GM18511 (cell line): ENCODE data around the gene KRT75.

Experiments
- ATAC-seq: cut with Tn5 transposase; IDR thresholded peaks from one replicate; pipeline ENCODE4 v1.9.1; 2021; ENCODE audit warnings: mild to moderate bottlenecking, moderate library complexity; ENCODE audit not compliant: unreplicated experiment

The KRT75 gene

DNA sequence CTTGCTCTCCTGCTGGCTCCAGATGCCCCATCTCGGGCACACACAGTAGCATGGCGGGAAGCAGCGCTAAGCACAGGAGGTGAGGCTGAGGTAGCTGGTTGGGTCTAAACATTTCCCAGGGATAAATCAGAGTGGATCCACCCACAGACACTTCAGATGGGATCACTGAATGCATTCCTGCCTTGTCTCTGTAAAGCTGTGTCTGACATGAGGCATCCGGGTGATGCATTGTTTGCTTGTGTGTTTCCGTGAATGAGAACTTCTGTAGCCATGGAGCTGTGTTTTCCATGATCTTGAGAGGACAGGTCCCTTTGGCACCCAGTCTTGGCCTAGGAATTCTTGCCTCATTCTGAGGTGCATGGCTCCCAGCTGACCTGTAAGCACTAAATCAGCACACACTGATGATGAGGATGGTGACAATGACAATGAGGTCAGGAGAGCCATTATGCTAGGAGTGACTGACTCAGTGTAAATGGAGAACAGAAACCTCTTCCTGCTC lies 6.7 kb upstream of the KRT75 start:
- no peak for ATAC-seq

DNA sequence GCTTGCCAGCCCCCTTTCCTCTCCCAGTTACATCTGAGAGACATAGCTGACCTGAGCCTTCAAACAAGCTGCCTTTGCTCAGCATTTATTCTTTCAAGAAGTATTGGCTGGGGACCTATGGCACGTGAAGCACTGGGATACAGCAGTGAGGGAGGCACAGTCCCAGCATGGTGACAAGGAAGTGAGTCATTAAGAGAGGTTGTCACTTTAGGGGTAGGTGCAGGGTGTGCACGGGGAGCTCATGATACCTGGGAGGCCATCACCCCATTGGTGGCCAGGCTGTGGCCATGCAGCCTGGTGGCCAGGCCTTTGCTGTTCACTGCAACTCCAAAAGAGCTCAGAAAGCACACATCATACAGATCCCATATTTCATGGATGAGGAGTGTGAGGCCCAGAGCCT lies 5.7 kb upstream of the KRT75 start:
- no peak for ATAC-seq

DNA sequence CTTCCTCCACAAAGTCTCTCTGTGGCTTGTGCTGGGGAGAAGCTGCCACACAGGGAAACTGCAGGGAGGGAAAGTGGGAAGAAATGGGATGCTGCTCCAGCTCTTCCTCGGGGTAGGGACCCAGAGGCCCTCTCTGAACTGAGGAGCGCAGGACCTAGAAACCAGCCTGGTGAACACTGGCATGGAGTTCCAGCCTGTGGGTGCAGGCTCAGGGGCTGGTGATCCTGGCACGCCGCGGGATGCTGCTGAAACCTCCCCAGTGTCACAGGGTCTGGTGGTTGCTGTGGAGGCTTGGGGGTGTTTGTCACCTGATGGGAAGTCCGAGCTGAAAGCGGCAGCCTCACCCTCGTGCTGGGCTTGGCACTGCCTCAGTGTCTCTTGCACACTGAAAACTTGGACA lies 5.2 kb upstream of the KRT75 start:
- no peak for ATAC-seq

DNA sequence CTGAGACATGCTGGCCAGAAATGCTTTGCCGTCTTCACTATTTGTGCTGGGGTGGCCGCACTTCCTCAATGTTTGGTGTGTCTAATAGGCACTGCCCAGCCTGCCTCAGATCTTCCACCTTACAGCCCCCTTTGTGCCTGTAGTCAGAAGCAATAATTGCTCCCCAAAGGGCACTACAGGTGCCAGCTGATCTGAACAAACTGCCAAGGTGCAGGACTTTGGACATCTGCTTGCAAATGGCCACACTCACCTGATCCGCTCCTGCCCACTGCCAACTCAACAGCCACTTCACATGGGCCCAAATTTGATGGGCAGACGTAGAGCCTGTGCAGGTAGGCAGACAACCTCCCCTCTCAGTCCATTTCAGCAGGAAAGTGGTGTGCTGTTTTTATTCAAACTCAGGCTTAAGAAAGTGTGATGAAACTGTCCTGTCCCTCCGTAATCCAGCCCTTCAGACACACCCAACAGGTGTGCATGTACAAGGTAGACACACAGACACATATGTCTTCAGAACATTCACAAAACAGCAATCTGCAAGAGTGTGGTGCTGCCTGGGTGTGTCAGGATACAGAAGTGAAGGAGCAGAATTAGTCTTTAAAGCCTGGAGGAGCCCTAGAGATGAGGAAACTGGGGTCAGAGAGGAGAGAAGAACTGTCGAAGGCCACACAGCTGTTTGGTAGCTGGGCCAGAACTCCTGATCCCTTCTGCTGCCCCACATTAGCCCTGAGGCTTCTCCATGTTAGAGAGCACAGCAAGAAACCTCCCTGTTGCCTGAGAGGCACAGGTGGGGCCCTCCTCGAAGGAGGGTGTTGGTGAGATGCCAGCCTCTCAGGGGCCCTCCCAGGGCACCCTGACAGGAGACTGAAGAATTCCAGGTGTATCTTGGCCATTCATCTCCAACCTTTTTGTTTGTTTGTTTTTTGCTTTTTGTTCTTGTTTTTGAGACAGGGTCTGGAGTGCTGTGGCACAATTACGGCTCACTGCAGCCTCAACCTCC lies 4.4 kb upstream of the KRT75 start:
- no peak for ATAC-seq

DNA sequence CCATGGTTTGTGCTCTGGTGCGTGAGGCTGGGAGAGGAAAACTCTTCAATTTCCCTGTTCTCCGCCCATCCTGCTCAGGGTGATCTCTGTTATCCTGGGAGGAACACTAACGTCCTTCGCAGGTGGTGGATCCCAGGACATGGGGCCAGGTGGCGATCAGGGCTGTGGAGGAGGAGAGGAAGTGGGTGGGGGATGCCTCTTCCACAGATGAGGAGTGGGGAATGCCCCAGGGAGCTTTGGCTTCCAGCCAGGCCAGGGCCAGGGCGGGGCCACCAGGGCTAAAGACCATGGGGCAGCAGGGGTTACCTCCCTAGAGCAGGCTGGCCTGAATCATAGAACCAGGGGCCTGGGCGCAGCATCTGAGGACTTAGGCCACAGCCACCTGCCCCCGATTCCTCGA lies 3.3 kb upstream of the KRT75 start:
- no peak for ATAC-seq

DNA sequence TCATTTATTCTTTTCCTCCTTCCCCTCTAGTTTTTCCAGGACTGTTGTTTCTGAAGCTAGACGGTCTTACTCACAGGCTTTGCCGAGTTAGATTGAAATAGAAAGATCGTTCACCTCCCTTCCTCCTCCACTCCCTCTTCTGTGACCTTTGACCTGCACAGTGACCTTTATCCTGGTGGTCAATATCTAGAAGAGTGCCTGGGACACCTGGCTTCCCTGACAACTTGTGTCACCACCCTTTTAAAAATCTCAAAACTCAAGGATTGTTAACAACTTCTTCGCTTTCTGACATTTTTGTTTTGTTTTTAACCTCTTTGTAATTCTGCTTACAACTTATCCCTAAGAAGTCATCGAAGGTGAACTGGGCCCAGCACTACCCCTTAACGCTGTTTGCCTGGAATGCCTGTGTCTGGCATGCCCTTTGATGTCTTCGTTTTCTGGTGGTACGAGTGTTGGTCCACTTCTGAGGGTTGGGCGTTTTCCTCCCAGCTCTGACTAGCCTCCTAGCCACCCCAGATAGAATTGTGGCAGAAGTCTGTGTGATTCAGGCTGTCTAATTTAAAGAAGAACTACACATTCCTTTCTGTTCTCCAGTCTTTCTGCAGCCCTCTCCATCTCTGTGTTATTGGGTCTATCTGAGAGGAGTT lies 2.8 kb upstream of the KRT75 start:
- ATAC-seq: no peak

DNA sequence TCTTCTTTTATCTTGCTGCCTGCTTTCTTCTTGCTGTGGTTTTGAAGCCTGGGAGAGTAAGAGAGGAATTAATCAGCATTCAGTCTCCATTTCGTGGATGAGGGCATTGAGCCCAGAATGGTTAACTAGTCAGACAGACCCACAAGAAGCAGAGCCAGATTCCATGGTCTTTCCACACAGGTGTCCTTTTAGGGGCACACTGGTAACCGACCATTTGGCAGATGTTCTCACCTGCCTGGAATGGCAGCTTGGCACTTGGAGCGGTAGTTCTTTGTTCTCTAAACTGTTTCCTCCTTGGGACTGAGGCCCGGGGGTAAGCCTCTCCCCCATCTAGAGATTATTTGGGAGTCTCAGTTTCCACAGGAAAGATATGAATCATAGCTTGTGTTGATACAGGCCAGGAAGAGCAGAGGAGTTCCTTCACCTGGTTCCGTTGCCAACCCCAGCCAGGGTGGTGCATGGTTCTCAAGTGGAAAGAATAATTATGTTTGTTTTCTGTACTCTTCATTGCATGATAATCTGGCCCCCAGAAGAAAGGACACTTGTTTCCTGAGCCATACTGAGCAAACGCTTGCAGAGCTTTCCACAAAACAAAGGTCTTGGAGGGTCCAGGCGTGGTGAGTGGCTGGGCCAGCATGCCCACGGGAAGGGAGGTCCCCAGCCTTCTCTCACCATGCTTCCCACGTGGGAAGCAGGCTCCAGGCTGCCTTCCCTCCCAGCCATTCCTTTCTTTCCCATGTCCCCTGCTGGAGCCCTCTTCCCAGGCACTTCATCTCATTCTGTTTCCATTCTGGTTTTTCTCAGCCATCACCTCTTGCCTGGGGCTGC lies 2.0 kb upstream of the KRT75 start:
- ATAC-seq: no peak

DNA sequence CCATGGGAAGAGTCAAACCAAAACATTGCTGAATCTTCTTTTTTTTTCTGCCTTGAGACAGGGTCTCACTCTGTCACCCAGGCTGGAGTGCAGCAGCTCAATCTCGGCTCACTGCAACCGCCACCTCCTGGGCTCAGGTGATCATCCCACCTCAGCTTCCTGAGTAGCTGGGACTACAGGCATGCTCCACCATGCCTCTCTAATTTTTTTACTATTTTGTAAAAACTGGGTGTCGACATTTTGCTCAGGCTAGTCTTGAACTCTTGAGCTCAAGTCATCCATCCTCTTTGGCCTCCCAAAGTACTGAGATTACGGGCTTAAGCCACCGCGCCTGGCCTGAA lies 1.5 kb upstream of the KRT75 start:
- ATAC-seq: no peak

DNA sequence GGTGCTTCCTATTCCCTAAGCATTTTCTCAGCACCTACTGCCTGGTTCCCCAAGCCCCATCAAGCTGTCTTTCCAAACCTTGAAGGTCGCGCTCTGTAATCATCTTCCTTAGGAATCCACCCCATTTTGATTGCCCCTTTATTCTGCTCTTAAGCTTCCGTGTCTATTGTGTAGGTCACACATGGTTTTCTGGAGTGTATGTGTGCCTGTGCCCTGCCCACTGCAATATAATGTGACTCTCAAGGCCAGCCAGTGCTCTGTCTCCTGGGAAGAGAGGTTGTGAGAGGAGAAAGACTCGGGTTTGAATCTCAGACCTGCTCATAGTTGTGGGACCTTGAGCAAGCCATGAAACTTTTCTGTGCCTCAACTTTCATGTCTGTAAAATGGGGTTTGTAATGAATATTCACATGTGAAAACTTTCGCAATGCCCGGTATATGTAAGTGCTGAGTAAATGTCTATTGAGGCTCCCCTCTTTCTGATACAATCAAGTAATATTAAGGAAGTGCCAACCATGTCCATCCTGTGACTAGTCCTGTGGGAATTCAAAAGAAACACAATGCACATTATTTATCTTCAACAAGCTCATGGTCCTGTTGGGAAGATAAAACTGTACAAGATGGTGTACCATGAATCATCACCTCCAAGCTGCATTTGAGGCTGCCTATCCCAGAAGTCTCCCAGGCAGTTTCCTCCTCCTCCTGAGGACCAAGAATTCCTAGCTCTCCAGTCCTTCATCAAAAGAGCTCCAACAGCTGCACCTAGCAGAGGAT lies 774 bp upstream of the KRT75 start:
- no peak for ATAC-seq

DNA sequence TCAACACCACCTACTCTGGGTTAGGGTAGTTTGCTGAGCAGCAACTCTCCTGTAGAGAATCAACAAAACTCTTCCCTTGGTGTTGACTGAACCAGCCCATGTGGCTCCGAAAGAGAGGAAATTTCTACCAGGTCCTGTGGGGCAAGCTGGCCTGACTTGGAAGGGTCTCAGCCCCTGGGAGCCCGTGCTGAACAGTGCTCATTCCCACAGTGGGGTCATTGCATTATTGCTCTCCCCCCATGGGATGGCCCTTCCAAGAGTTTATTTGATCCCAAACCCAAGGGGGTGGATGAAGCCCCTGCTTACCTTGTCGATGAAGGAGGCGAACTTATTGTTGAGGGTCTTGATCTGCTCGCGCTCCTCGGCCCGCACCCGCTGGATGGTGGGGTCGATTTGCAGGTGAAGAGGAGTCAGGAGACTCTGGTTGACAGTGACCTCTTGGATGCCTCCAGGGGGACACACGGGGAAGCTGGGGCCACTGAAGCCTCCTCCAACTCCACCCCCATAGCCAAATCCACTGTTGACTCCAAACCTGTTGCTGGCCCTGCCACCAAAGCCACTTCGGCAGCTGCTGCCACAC lies 580 bp downstream of the KRT75 start:
- no peak for ATAC-seq

DNA sequence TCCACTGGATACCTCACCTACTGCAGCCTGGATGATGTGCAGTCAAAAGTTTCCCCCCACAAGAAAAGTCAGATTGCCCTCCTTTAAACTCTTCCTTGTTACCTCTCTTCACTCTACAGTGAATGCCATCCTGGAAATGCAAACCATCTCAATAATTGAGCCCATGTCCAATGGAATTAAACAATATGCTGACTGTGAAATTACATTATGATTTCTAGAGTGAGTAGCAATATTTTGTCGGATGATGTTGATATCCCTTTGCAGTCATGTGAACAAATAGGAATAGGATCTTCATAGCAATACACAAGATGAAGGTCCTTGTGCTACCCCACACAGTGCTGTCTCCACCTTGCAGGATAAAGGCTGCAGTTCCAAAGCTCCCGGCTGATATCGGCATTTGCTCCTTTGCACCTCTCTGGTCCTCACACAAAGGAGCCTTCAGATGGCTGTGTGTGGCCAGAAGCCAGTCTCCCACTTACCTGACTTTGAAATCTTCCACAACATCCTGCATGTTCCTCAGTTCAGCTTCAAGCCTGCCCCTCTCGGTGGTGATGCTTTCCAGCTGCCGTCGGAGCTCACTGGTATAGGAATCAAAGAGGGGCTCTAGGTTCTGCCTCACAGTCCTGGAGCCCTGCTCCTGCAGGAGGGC lies 1.5 kb downstream of the KRT75 start:
- ATAC-seq: no peak

DNA sequence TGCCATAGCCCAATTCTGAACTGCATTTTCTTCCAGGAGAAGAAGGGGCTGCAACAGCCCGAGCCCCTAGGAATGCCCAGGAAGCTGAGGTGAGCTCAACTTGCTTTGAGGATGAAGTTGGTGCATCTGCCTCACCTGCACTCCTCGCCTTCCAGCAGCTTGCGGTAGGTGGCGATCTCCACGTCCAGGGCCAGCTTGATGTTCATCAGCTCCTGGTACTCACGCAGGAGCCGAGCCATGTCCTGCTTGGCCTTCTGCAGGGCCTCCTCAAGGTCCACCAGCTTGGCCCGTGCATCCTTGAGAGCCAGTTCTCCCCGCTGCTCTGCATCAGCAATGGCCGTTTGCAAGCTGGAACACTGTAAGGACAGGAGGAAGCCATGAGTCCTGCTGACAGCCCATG lies 6.0 kb downstream of the KRT75 start:
- no peak for ATAC-seq

DNA sequence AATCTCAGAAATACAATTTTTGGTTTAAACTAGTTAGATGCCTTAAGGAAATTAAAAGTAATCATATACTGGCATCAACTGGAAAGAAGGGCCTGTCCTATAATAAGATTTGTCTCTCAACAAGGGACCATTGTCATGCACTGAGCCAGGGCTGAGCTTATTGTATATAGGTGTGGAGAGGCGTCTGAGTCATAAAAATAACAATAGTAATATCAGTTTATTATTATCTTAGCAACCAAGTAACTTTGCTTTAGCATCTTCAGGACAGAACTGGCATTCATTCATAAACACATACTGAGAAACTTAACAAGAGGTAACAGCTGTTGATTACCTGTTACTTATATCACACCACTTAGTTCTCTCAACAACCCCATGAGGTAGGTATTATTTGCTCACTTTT lies 7.1 kb downstream of the KRT75 start:
- ATAC-seq: no peak

DNA sequence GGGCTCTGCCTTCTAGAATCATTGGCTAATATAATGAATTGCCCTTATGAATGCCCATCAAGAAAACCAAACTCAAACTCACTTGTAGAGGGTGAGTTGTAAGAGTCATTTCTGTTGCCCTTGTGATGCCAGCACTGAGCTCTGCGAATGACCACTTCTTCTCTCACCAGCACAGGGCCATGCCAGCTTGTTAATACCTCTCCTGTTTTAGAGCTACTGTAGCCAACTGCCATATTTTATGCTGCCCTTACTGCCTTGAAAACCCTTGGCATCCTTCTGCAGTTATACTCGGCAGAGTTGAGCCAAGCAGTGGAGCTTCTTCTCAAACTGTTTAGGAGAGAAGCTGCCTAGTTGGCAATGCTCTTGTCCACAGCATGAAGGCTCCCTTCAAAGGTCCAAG lies 8.1 kb downstream of the KRT75 start:
- no peak for ATAC-seq

DNA sequence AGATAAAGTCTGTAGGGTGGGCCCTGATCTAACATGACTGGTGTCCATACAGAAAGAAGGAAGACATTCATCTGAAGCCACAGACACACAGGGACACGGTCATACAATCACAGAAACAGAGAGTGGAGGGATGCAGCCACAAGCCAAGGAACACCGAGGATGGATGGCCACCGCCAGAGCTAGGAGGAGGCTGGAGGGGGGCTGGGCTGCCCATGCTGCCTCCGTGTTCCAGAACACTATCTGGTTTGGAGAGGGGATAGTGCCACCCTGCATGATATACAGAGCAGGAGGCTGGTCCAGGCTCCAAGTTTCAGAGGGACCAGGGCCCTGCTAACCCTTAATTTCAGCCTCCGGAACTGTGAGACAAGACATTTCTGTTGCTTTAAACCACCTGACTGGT lies 8.7 kb downstream of the KRT75 start:
- no peak for ATAC-seq

DNA sequence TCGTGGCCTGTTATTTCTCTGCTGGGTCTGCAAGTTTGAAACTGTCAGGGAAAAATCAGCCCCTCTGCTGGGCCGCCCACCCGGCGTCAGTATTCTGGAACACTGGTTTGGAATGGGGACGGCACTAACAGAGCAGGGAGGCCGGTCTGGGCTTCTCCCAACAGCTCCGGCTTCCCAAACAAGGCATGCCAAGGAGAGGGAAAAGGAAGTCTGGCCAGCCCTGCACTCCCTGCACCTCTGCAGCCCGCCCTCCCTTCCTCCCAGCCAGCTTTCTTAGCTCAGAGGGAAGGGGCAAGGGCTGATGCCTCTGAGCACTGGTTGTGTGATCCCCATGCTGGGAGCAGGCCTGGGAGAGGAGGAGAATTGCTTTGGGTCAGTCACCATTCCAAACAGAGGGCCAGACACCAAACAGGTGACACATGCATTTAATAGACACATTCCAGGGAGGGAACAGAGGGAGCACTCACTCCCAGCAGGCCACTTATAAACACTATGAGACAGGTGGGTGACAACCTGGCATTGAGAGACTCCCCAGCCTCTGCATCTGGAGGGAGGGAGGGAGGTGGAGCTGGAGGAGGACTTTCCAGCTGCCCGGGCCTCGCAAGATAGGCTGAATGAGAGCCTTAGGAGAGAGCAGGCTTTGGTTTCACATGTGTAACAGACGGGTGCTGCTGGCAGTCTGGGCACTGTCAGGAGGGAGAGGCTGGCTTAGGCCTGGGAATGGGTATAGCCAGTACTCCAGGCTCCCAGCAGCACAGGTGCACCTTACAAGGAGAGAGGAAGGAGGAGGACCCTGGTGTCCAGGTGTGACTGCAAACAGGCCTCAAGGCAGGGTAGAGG lies 10.3 kb downstream of the KRT75 start:
- ATAC-seq: no peak

DNA sequence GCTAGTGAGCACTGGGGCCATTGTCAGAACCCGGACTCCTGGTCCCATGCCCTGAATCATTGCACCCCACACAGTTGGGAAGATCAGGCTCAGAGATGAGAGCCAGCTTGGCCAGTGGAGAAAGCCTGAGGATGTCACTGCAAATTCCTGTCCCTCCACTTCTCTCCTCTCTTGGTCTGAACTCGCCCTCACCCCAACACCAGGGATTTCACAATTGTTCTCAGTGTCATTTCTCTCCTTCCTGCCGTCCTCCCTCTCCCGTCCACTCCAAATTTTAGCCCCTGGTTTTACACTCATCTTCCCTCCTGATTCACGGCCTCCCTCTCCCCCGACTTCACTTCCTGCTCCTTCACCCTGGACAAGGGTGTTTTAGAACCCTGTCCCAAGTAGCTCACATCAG lies 11.1 kb downstream of the KRT75 start:
- ATAC-seq: no peak

DNA sequence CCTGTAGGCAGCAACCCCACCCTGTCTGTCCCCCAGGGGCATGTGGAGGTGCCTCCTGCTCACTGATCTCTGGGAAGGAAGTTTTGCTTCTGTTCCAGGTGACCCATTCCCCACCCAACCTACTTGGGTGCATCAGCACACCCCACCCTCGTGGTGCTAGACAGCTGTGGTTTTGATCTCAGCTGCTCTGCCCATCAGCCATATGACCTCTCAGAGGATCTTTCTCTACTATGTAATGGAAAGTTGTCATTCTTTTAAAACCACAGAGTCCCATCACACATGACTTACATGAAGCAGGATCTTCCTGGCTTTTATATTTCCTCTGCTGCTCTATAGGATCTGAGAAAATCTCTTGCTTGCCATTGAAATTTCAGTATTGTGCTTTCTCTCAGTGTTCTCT lies 14.5 kb downstream of the KRT75 start:
- ATAC-seq: no peak

DNA sequence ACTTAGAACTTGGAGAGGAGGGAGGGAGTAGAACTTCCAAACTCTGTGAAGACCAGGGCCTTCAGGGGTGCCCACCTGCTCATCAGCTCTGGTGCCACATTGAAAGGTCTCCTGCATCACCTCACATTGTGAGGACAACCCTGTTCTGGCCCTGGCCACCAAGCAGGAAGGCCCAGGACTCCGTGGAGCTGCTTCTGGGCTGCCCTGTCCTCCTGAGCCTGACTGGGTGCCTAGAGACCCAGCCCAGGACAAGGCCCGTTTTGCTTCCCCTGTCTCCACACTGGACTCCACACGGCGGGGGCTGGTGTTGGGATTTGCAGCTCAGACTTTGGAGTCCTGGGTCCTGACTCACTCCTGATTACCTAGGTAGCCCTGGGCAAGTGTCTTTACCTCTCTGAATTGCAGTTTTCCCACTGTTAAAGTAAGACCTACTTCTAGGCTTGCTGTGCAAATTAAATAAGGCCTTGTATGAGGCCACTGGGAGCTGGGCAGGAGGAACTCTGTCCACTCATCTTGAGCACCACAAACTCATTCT lies 15.5 kb downstream of the KRT75 start:
- ATAC-seq: no peak
